HG03097 (cell line): Measurements from ENCODE around the gene MAD1L1.

Experiments used
- ATAC-seq: cut with Tn5 transposase; IDR thresholded peaks from one replicate; pipeline ENCODE4 v1.9.1; 2021; ENCODE audit not compliant: unreplicated experiment, low FRiP score

MAD1L1 gene

DNA sequence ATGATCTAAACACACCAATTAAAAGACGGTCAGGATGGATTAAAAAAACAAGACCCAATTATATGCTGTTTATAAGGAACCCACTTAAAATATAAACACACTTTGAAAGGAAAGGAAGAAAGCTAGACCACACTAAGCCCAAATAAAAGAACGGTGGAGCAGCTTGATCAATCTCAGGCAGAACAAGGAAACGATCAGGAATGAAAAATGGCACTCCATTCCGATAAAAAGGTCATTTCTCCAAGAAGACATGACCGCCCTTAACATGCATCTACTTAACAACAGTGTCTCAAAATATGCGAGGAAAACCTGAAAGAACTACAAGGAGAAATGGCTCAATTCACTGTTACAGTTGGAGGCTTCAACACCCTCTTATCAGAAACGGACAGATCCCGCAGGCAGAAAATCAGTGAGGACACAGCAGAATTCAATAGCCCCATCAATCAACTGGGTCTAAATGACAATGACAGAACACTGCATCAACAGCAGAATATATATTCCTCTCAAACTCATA lies 210.0 kb downstream of the MAD1L1 start:
- no peak for ATAC-seq

- ATAC-seq = no peak
Observed at GRCh38 chr7:2022021-2022409, 210.7 kb downstream of the MAD1L1 start.

DNA sequence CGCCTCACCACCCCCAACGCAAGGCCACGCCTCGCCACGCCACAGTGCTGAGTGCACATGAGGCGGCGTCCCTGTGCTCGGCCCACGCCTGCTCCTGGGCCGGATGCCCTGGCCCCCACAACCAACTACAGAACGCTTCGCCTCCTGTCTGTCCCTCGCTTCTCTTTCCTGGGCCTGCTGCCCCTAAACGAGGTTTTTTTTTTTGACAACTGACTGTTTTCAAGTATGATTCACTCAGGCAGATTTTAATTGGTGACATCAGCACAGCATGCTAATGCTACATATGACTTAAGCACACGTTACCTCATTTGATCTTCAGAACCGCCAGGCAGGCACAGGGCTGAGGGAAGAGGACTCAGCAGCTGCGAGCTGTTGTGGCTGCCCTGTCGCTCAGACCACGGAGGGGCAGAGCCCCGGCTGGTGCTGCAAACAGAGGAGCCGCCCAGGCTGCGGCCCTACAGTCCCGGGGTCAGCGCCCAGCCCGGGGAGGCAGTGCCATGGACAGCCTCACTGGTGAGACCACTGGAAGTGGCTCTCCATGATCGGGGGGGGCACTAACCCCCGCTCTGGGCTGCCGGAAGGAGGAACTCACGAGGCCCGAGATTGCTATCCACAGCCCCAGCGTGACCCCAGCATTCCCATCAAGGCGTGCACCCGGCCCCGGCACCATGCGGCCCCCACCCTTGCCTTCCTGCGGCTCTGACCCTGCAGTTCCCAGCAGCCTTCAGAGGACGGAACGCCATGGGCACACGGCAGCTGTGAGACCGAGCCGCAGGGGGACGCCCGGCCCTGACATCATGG lies 212.8 kb downstream of the MAD1L1 start:
- no peak for ATAC-seq

DNA sequence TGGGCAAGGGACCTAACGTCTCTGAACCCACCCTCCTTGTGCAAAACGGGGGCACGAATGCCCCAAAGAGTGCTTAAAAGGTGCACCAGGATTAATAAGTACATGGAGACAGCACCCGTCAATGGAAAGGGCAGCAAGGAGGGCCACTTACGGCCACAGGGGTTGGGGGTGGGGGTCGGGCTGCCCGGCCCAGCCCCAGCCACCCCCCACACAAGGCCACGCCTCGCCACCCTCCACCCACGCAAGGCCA lies 213.4 kb downstream of the MAD1L1 start:
- ATAC-seq = no peak

DNA sequence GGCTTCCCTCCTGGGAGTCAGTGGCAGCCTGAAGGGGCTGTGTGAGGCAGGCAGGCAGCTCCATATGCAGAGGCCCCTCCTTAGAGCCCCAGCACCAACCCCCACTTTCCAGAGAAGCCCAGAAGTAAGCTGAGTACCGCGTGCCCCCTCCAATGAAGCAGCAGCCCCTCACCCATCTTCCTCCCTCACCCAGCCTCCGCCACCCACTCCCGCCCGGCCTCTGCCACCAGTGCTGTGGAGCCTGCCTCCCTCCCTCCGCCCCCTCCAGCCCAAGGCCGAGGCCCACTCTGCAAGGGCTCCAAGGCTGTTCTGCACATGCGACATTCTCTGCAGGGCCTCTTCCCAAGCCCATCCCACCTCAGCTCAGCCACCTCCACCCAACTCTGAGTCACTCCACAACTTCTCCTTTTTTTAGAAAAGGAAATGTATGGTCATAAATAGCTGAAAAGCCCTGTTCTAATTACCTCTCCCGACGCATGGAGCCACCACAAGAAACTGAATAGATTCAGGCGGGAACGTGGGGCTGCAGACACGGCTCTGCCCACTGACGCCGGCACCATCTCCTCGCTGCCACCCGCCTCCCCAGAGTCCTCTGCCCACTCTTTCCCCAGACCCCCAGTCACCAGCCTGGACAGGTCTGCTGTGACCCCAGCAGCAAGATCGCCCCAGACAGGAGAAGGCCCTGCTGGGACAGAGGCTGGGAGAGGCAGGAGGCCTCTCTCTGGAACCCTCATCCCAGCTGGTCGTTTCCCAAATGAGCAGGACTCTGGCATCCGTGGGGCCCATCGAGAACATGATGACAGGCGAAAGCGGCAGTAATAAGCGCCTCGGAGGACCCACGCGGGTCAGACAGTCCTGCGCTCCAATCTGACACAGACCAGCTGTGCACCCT lies 213.9 kb downstream of the MAD1L1 start:
- no peak for ATAC-seq

GRCh38 chr7:2017914-2018568 lies 214.7 kb downstream of the MAD1L1 start:
- ATAC-seq = no peak

GRCh38 chr7:2017481-2017891 lies 215.3 kb downstream of the MAD1L1 start:
- no peak for ATAC-seq

GRCh38 chr7:2016761-2017480 lies 215.8 kb downstream of the MAD1L1 start:
- ATAC-seq = no peak

DNA sequence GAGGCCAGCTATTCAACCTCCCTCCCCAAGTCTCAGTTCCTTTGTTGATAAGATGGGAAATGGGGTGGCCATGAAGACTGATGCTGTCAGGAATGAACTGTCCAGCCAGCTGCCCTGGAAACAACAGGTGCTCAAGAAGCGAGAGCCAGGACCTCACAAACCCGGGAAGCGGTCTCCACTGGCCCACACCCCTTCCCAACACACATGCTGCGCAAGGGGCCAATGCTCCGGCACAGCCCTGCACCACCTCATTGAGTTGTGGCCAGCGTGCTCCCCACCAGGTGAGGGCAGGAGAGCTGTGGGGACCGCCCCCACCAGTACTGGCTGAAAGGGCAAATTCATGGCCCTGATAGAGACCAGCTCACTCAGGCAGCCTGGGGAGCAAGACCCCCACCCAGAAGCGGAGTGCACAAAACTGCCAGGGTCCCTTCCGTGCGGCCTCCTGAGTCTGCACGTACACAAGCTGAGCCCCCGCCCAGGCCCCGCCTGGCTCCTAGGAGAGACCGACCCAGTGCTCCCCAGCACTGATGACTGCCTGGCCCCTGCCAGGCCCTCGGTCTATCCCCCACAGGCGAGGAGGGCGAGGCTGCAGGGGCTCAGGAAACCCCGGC lies 216.6 kb downstream of the MAD1L1 start:
- no peak for ATAC-seq

- no peak for ATAC-seq
Observed at GRCh38 chr7:2015251-2015871, 217.4 kb downstream of the MAD1L1 start.

DNA sequence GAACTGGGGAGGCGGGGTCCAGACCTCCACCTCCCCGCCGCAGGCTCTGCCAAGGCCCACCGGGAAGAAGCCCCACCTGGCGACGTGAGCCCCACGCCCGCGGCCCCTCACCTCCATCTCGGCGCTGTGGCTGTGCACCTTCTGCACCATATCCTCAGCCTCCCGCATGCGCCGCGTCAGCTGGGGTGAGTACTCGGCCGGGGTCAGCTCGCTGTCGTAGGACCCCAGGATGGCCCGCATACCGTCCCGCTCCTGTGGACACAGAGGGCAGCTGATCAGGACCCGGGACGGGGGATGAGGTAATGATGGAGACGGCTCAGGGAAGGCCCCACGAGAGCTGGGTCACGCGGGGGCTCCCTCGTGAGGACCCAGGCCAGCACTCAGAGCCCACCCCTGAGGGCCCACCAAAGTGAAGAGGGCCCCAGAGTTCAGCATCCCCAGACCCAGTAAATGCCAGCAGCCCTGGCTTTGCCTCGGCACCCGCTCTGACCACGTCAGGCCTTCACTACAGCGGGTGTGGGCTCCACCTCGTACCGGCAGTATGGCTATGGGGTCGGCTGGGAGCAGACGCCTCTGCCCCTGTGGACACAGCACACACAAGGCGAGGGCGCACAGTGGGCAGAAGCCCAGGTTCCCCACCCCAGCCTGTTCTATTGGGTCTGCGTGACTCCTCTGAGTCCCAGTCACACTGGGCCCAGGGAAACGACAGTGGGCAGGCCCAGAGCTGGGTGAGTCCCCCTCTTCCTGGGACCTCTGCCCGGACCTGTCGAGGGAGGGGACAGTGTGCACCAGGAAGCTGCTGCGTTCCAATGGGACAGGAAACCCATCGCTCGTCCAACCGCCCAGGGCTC lies 218.1 kb downstream of the MAD1L1 start:
- ATAC-seq = no peak

GRCh38 chr7:2013381-2014311 lies 219.1 kb downstream of the MAD1L1 start:
- no peak for ATAC-seq

GRCh38 chr7:2012981-2013380 lies 219.8 kb downstream of the MAD1L1 start:
- no peak for ATAC-seq

- ATAC-seq = no peak
Observed at GRCh38 chr7:2012044-2012900, 220.5 kb downstream of the MAD1L1 start.

DNA sequence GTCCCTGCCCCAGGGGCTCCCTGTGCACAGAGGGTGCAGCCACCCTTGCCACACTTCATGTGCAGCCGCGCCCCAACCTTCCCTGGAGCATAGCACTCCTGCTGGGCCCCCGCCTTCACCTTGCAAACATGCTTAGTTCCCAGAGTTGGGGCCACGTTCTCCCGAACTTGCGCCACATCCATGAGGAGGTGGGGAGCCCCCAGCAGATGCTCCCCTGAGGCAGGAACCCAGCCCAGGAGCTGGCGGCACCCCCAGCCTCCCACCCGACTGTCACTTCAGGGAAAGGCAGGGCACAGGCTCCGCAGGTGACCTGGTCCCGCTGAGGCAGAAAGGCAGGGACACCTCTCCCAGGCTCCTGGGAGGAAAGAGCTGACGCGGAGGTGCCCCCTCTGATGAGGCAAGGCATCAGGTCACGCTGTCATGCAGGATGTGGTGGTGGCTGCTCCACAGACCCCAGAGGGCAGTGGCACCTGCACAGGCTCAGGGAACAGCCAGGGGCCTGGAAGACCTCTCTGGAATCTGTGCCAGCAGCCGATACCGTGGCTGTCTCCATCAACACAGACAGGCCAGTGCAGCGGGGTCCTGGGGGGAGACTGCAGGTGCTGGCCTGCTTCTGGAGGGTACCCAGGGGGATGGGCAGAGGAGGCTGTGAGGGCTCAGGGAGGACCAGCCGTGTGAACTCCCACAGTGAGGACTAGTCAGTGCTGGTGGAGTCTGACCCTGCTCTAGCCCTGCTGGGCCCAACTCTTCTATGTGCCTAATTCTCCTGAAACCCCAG lies 221.3 kb downstream of the MAD1L1 start:
- ATAC-seq = no peak

DNA sequence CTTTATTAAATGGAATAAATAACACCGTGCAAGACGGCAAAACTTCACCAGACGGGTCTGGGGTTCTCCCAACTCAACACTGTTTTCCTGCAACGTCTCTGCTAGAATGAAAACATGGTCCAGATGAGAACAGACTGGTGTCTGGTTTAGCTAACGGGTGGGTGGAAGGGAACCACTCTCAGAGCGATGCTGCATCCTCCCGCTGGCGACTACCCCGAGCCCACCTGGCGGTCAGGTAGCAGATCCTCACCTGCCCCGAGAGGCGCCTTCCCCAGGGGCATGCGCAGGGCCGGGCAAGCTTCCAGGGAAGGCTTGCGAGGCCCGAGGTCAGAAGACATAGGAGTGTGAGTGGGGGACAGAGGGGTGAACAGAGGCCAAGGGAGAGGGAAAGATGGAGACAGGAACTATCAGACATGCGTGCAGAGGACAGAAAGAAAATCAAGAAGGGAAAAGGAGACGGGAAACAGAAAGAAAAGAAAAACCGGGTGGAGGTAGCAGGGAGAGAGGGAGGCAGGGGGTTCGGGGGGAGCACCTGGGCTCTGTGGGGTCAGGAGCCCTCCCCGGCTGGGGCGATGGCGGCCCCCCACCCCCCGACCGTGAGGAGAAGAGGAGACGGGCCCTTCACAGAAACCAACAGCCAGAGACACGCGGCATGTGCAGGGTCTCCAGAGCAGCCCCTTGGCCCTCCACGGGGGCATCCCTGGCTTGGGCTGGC lies 222.0 kb downstream of the MAD1L1 start:
- ATAC-seq = no peak
